ENCODE data around the gene NDEL1. TPM values are rescaled to one million over a fixed set of nuclear protein-coding genes. Genes with fewer than 3 reads are reported as not detected.

Gene NDEL1
- total RNA-seq, 1 experiment from 2014 or later = 38.4 TPM

DNA sequence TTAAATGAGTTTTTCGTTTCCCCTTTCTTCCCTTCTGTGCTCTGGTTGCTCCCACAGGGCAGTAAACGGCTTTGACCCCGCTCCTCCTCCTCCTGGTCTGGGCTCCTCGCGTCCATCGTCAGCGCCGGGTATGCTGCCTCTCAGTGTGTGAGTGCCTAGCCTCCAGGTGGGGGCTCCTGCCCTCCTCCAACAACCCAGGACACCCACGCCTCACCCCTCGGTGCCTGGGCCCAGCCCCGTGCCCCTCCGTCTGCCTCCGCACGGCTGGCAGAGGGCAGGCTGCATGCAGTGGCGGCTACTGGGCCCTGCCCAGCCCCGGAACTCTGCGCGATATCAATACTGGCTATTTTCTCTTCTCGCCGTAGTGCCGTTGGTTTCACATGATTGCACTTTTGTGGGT is 31.2 kb downstream of the NDEL1 start:
- Histone ChIP-seq H3K79me1 (ENCODE audit: insufficient read depth, low read depth, low read length, poor library complexity, severe bottlenecking) (no peaks in the 10 kb centered on the region), H2AFZ (ENCODE audit: low read length) (no peak overlapping the region), H3K56ac (ENCODE audit: insufficient read length, low read depth, low read length) (no peak overlapping the region), H3K9ac (ENCODE audit: extremely low read depth, insufficient read length, low read length) (no peak overlapping the region), H2BK120ac (ENCODE audit: low read depth, low read length, poor library complexity, severe bottlenecking) (no peak overlapping the region), H3T11ph (ENCODE audit: low read length) (no peak overlapping the region), H3K4me1 (ENCODE audit: insufficient read depth, low read length) (no peaks in the 10 kb centered on the region), H3K9me3 (ENCODE audit: control insufficient read depth, low read depth, low read length) (no peaks in the 10 kb centered on the region), H3K4ac (ENCODE audit: low read depth, low read length) (no peak overlapping the region), H2BK15ac (ENCODE audit: low read depth, low read length) (no peak overlapping the region), H4K8ac (replicated peaks; ENCODE audit: insufficient read length, low read depth, low read length) (no peak overlapping the region), H3K14ac (ENCODE audit: insufficient read depth, low read length) (no peak overlapping the region), H3K18ac (ENCODE audit: insufficient read length, low read depth, low read length) (no peak overlapping the region), H2BK12ac (ENCODE audit: insufficient read length, low read depth, low read length) (no peak overlapping the region), H2AK5ac (ENCODE audit: insufficient read length, low read length) (no peak overlapping the region), H3K23ac (ENCODE audit: insufficient read length, low read depth, low read length) (no peak overlapping the region), H2BK20ac (ENCODE audit: low read depth, low read length, poor library complexity, severe bottlenecking) (no peak overlapping the region), H2BK5ac (ENCODE audit: insufficient read length, low read length) (no peak overlapping the region), H4K5ac (ENCODE audit: insufficient read length, low read depth, low read length) (no peak overlapping the region), H3K79me2 (ENCODE audit: insufficient read depth, low read length) (no peaks in the 10 kb centered on the region), H3K23me2 (ENCODE audit: insufficient read length, low read depth, low read length, poor library complexity, severe bottlenecking) (no peaks in the 10 kb centered on the region), H4K91ac (ENCODE audit: insufficient read length, low read depth, low read length) (no peak overlapping the region), H3K27ac (ENCODE audit: insufficient read length, low read depth, low read length) (no peak overlapping the region), H3K4me2 (ENCODE audit: insufficient read depth, insufficient read length, low read length) (no peak overlapping the region), H4K20me1 (ENCODE audit: control insufficient read depth, insufficient read depth, insufficient read length) (peaks cover 3% of the 10 kb centered on the region), H3K27me3 (ENCODE audit: insufficient read depth, low read length) (no peaks in the 10 kb centered on the region)
- no peaks in the 10 kb centered on the region for H3K27me3 Mint-ChIP-seq (ENCODE audit: low read depth)
- TF ChIP-seq, protein P1, sequence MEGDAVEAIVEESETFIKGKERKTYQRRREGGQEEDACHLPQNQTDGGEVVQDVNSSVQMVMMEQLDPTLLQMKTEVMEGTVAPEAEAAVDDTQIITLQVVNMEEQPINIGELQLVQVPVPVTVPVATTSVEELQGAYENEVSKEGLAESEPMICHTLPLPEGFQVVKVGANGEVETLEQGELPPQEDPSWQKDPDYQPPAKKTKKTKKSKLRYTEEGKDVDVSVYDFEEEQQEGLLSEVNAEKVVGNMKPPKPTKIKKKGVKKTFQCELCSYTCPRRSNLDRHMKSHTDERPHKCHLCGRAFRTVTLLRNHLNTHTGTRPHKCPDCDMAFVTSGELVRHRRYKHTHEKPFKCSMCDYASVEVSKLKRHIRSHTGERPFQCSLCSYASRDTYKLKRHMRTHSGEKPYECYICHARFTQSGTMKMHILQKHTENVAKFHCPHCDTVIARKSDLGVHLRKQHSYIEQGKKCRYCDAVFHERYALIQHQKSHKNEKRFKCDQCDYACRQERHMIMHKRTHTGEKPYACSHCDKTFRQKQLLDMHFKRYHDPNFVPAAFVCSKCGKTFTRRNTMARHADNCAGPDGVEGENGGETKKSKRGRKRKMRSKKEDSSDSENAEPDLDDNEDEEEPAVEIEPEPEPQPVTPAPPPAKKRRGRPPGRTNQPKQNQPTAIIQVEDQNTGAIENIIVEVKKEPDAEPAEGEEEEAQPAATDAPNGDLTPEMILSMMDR (conservative IDR thresholded peaks at IDR 0.05) = no peak
- peaks cover 5 to 8% of the 10 kb centered on the region in 2 experiments; a peak in 3 of 4 replicates for H3K4me1 Mint-ChIP-seq
- H3K27ac Mint-ChIP-seq = 0 out of 7 replicates have a peak overlapping the region, but pooled peaks of 1 of the 3 experiments have one; percentile 63
- H3K9me3 Mint-ChIP-seq = no peaks in the 10 kb centered on the region
- H3K4me3 Mint-ChIP-seq = no peak overlapping the region
- DNase-seq = peak; percentile 32
- peaks cover 2 to 42% (median 20%) of the 10 kb centered on the region in 3 experiments; a peak in 6 of 7 replicates for H3K36me3 Mint-ChIP-seq (ENCODE audit: insufficient read depth in 1 of 3, low read depth in 3 of 3)
- WGBS (ENCODE audit: extremely low coverage, insufficient read length, low lambda C conversion rate) = no CpG with 5 or more reads among the region's 21 CpGs

Measured in H9 (cell line).